Renal pelvis (tissue), 4 donors: ENCODE results near the gene SLC35E2B. TPM values are rescaled to one million over a fixed set of nuclear protein-coding genes. Genes with fewer than 3 reads are reported as not detected.
A peak's percentile ranks its signal among the peaks of the same experiment; 100 is the strongest.

Experiments used
- DNase-seq: peaks from one replicate; pipeline ENCODE4 v3.0.0-alpha.2; 2013
- polyA plus RNA-seq, 3 donors: library from polyadenylated mRNA; unstranded; fragments of 120-200 nt; gene quantifications; one replicate each; pipeline ENCODE4 v1.2.1, GENCODE V29; 2013; ENCODE audit not compliant: insufficient read length in 3 of 3

Gene SLC35E2B
- polyA plus RNA-seq, 3 donors: 64.0 to 97.8 (median 91.0) TPM

GRCh38 chr1:1626207-1627141, 66.1 kb downstream of the SLC35E2B start:
- no peak for DNase-seq

GRCh38 chr1:1625824-1626206, 66.8 kb downstream of the SLC35E2B start:
- DNase-seq: no peak

GRCh38 chr1:1625404-1625775, 67.2 kb downstream of the SLC35E2B start:
- no peak for DNase-seq

GRCh38 chr1:1624443-1625403, 67.9 kb downstream of the SLC35E2B start:
- DNase-seq: no peak

GRCh38 chr1:1623631-1624442, 68.8 kb downstream of the SLC35E2B start:
- no peak for DNase-seq

- DNase-seq: no peak
These were observed 69.4 kb downstream of the SLC35E2B start for GRCh38 chr1:1623181-1623630.

- DNase-seq: no peak
These were observed 69.9 kb downstream of the SLC35E2B start for GRCh38 chr1:1622788-1623094.

- no peak for DNase-seq
These were observed 70.4 kb downstream of the SLC35E2B start for GRCh38 chr1:1622010-1622787.

GRCh38 chr1:1621173-1622009, 71.2 kb downstream of the SLC35E2B start:
- no peak for DNase-seq

GRCh38 chr1:1620433-1621139, 72.0 kb downstream of the SLC35E2B start:
- no peak for DNase-seq

GRCh38 chr1:1619917-1620361, 72.7 kb downstream of the SLC35E2B start:
- DNase-seq: no peak

GRCh38 chr1:1618396-1619068, 74.1 kb downstream of the SLC35E2B start:
- DNase-seq: no peak

- DNase-seq: no peak
These were observed 74.7 kb downstream of the SLC35E2B start for GRCh38 chr1:1617925-1618324.

- no peak for DNase-seq
These were observed 75.1 kb downstream of the SLC35E2B start for GRCh38 chr1:1617516-1617915.

- DNase-seq: no peak
These were observed 75.8 kb downstream of the SLC35E2B start for GRCh38 chr1:1616838-1617237.

- no peak for DNase-seq
These were observed 76.4 kb downstream of the SLC35E2B start for GRCh38 chr1:1616045-1616790.

GRCh38 chr1:1615256-1616044, 77.1 kb downstream of the SLC35E2B start, which contains the start of gene MIB2:
MIB2 (plus strand) TSS chr1:1615500; CDS start chr1:1623453, 7,953 bp downstream.
- peak; percentile 95 for DNase-seq
